Hepatocyte (in vitro differentiated cells): ENCODE measurements around the gene LRP1B. TPM values are rescaled to one million over a fixed set of nuclear protein-coding genes. Genes with fewer than 3 reads are reported as not detected.
A peak's percentile ranks its signal among the peaks of the same experiment; 100 is the strongest.

ENCODE experiments used
- DNase-seq: peaks from one replicate; pipeline ENCODE4 v3.0.0-alpha.2; 2016; ENCODE audit warnings: low spot score
- H2AFZ ChIP-seq: fragments of 200-600 bp; sonication (generic); 2 replicates; pipeline ENCODE4 v1.6.0; 2016; ENCODE audit warnings: antibody characterized with exemption, mild to moderate bottlenecking
- H3K27ac ChIP-seq: fragments of 200-600 bp; sonication (generic); 2 replicates; pipeline ENCODE4 v1.5.1; 2016; ENCODE audit warnings: mild to moderate bottlenecking
- H3K27me3 ChIP-seq: fragments of 200-600 bp; sonication (generic); 2 replicates; pipeline ENCODE4 v1.6.1; 2016
- H3K36me3 ChIP-seq: fragments of 200-600 bp; sonication (generic); replicated peaks from 2 replicates; pipeline ENCODE4 v1.5.1; 2016; ENCODE audit warnings: low read depth; ENCODE audit not compliant: insufficient read depth
- H3K4me1 ChIP-seq: fragments of 200-600 bp; sonication (generic); 2 replicates; pipeline ENCODE4 v1.5.1; 2016; ENCODE audit warnings: mild to moderate bottlenecking, moderate library complexity; ENCODE audit not compliant: insufficient read depth
- H3K4me2 ChIP-seq: fragments of 200-600 bp; sonication (generic); 2 replicates; pipeline ENCODE4 v1.6.0; 2016
- H3K4me3 ChIP-seq: fragments of 200-600 bp; sonication (generic); 2 replicates; pipeline ENCODE4 v1.5.1; 2016; ENCODE audit warnings: mild to moderate bottlenecking
- H3K79me2 ChIP-seq: fragments of 200-600 bp; sonication (generic); 2 replicates; pipeline ENCODE4 v1.6.0; 2017; ENCODE audit warnings: mild to moderate bottlenecking
- H3K9me2 ChIP-seq: fragments of 200-600 bp; sonication (generic); replicated peaks from 2 replicates; pipeline ENCODE4 v1.6.0; 2017; ENCODE audit warnings: mild to moderate bottlenecking; ENCODE audit not compliant: insufficient read depth
- H3K9me3 ChIP-seq: fragments of 200-600 bp; sonication (generic); 2 replicates; pipeline ENCODE4 v1.5.1; 2016; ENCODE audit warnings: low read depth, mild to moderate bottlenecking
- H4K20me1 ChIP-seq: fragments of 200-600 bp; sonication (generic); 2 replicates; pipeline ENCODE4 v1.6.0; 2016; ENCODE audit warnings: mild to moderate bottlenecking; ENCODE audit not compliant: insufficient read depth, poor library complexity, severe bottlenecking
- CTCF ChIP-seq: fragments of 200-600 bp; sonication (generic); IDR thresholded peaks from 2 replicates; pipeline ENCODE4 v1.5.1; 2016; ENCODE audit warnings: antibody characterized with exemption, mild to moderate bottlenecking; ENCODE audit not compliant: poor library complexity
- EZH2 ChIP-seq: fragments of 200-600 bp; sonication (generic); IDR thresholded peaks from 2 replicates; pipeline ENCODE4 v1.6.1; 2016; ENCODE audit warnings: antibody characterized with exemption, mild to moderate bottlenecking, borderline replicate concordance
- EZH2phosphoT487 ChIP-seq: fragments of 200-600 bp; sonication (generic); IDR thresholded peaks from one replicate; pipeline ENCODE4 v1.6.1; 2018; ENCODE audit warnings: antibody characterized with exemption, mild to moderate bottlenecking, low read depth, moderate library complexity; ENCODE audit not compliant: unreplicated experiment, severe bottlenecking
- WGBS: methylation state at CpG from one replicate; pipeline ENCODE4 v1.1.6; 2016; ENCODE audit warnings: low lambda C conversion rate; ENCODE audit errors: missing lambda C conversion rate; 5-methylcytosine and 5-hydroxymethylcytosine counted together
- polyA plus RNA-seq: library from polyadenylated mRNA; unstranded; fragments of >200 nt; fragmentation: Nextera tagmentation; extraction: Ambion mirVana; gene quantifications from 2 replicates; pipeline ENCODE4 v1.2.1, GENCODE V29; 2016
- total RNA-seq: library from RNA; depleted of rRNA; stranded (reverse); fragments of >200 nt; gene quantifications from 2 replicates; pipeline ENCODE4 v1.2.3, GENCODE V29; 2014

LRP1B gene
- total and polyA plus RNA-seq, 2 experiments from 2014 or later = 0.65 to 2.0 TPM

GRCh38 chr2:141590620-141591019 lies 540.2 kb downstream of the LRP1B start:
- Histone ChIP-seq H3K36me3 (no peaks in the 10 kb centered on the region), H3K9me2 (no peaks in the 10 kb centered on the region), H3K27me3 (no peaks in the 10 kb centered on the region), H2AFZ (no peak overlapping the region), H3K4me3 (no peak overlapping the region), H4K20me1 (no peaks in the 10 kb centered on the region), H3K27ac (no peak overlapping the region), H3K4me1 (no peaks in the 10 kb centered on the region), H3K79me2 (no peaks in the 10 kb centered on the region), H3K9me3 (no peaks in the 10 kb centered on the region), H3K4me2 (peak overlapping the region; percentile 21)
- no peak for DNase-seq
- WGBS = 74% methylated on average over 5 of the region's 5 CpGs
- TF ChIP-seq EZH2 = no peak
- TF ChIP-seq CTCF = no peak
- no peak for TF ChIP-seq EZH2phosphoT487

- Histone ChIP-seq H4K20me1 (no peaks in the 10 kb centered on the region), H3K4me2 (no peak overlapping the region), H2AFZ (no peak overlapping the region), H3K9me2 (no peaks in the 10 kb centered on the region), H3K27me3 (no peaks in the 10 kb centered on the region), H3K27ac (no peak overlapping the region), H3K36me3 (no peaks in the 10 kb centered on the region), H3K4me1 (no peaks in the 10 kb centered on the region), H3K9me3 (no peaks in the 10 kb centered on the region), H3K4me3 (no peak overlapping the region), H3K79me2 (no peaks in the 10 kb centered on the region)
- TF ChIP-seq CTCF = no peak
- TF ChIP-seq EZH2phosphoT487 = no peak
- no peak for TF ChIP-seq EZH2
- whole genome bisulfite sequencing = 73% methylated on average over 7 of the region's 7 CpGs
- DNase-seq = no peak
Observed at GRCh38 chr2:141589314-141589713, 541.5 kb downstream of the LRP1B start.

GRCh38 chr2:141586985-141587384 lies 543.8 kb downstream of the LRP1B start:
- Histone ChIP-seq H3K9me3 (no peaks in the 10 kb centered on the region), H3K27me3 (no peaks in the 10 kb centered on the region), H3K27ac (no peak overlapping the region), H2AFZ (no peak overlapping the region), H3K4me1 (no peaks in the 10 kb centered on the region), H3K36me3 (no peaks in the 10 kb centered on the region), H4K20me1 (no peaks in the 10 kb centered on the region), H3K4me3 (no peak overlapping the region), H3K9me2 (no peaks in the 10 kb centered on the region), H3K4me2 (no peak overlapping the region), H3K79me2 (no peaks in the 10 kb centered on the region)
- no peak for DNase-seq
- no peak for TF ChIP-seq EZH2phosphoT487
- no peak for TF ChIP-seq CTCF
- TF ChIP-seq EZH2 = no peak
- 89% methylated on average over 1 of the region's 1 CpG for WGBS

- TF ChIP-seq EZH2 = no peak
- TF ChIP-seq CTCF = no peak
- TF ChIP-seq EZH2phosphoT487 = no peak
- Histone ChIP-seq H4K20me1 (no peaks in the 10 kb centered on the region), H3K36me3 (no peaks in the 10 kb centered on the region), H3K79me2 (no peaks in the 10 kb centered on the region), H3K4me1 (no peaks in the 10 kb centered on the region), H2AFZ (no peak overlapping the region), H3K27me3 (no peaks in the 10 kb centered on the region), H3K27ac (no peak overlapping the region), H3K9me2 (no peaks in the 10 kb centered on the region), H3K4me3 (no peak overlapping the region), H3K9me3 (no peaks in the 10 kb centered on the region), H3K4me2 (no peak overlapping the region)
- DNase-seq = no peak
- WGBS = 78% methylated on average over 3 of the region's 3 CpGs
Observed at GRCh38 chr2:141582213-141582612, 548.6 kb downstream of the LRP1B start.
